ES-I3 (cell line): ENCODE measurements around the gene ATP9A.

Experiments
- H3K36me3 ChIP-seq: 2 replicates; pipeline ENCODE4 v1.6.1; 2013; ENCODE audit warnings: mild to moderate bottlenecking, low read length, control low read depth, moderate library complexity; ENCODE audit not compliant: insufficient read depth
- H3K4me1 ChIP-seq: 2 replicates; pipeline ENCODE4 v1.6.1; 2013; ENCODE audit warnings: mild to moderate bottlenecking, control low read depth, low read length; ENCODE audit not compliant: insufficient read depth
- H3K9ac ChIP-seq: 2 replicates; pipeline ENCODE4 v1.6.1; 2013; ENCODE audit warnings: low read depth, mild to moderate bottlenecking, low read length, moderate library complexity
- H3K9me3 ChIP-seq: 2 replicates; pipeline ENCODE4 v1.6.1; 2013; ENCODE audit warnings: mild to moderate bottlenecking, low read length, moderate library complexity; ENCODE audit not compliant: control insufficient read depth, insufficient read depth

ATP9A gene

DNA sequence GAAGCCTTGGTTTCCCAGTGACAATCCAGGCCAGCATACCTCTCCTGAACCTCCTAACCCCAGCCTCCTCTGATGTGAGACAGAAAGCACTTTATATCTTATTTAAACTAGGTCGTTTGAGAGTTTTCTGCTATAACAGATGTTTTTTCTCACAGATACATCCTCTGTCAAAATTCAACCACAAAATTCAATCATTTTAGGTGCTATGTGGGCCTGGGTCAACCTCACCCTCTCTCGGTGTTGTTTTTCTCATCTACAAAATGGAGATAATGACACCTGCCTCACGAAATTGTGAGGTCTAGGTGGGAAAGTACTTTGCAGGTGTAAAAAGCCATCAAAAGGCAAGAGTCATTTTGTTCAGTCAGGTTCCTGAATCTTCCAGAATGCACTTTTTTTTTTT, 179.4 kb downstream of the ATP9A start:
- Histone ChIP-seq H3K9ac (no peak overlapping the region), H3K36me3 (no peaks in the 10 kb centered on the region), H3K9me3 (no peaks in the 10 kb centered on the region), H3K4me1 (no peaks in the 10 kb centered on the region)

DNA sequence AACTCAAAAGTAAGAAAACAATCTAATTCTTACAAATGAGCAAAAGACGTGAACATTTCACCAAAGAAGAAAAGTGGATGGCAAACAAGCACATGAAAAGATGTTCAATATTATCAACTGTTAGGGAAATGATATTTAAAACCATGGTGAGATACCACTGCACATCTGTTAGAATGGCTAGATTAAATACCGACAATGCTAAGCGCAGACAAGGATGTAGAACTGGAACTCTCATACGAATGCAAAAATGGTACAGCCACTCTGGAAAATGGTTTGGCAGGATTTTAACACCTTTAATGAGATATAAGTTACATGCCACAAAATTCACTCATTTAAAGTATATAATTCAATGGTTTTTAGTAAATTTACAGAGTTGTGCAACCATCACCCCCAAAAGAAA, 181.0 kb downstream of the ATP9A start:
- H3K9ac ChIP-seq: no peak overlapping the region
- H3K4me1 ChIP-seq: no peaks in the 10 kb centered on the region
- no peaks in the 10 kb centered on the region for H3K36me3 ChIP-seq
- no peaks in the 10 kb centered on the region for H3K9me3 ChIP-seq

DNA sequence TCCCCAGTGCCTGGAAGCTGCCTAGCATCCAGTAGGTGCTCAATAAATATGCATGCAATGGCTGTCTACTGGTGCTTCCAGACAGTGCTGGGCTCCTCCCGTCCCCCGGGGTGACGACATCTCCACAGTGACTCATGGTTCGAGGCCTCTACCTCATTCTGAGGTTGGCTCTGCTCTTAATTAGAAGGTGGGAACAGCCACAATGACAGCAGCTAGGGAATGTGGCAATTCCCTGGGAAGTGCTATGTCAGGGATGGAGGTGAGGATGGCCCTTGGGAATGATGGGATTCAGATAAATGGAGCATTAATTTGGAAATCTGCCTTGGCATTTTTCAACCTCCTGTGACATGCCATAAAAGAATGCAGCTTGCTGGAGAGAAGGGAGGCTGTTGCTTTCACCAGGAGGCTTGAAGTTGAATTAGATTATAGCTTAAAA, 182.2 kb downstream of the ATP9A start:
- Histone ChIP-seq H3K4me1 (no peaks in the 10 kb centered on the region), H3K9ac (no peak overlapping the region)

GRCh38 chr20:51585148-51585547, 183.0 kb downstream of the ATP9A start:
- H3K9ac ChIP-seq: no peak overlapping the region
- H3K4me1 ChIP-seq: no peaks in the 10 kb centered on the region
- H3K36me3 ChIP-seq: no peaks in the 10 kb centered on the region
- H3K9me3 ChIP-seq: no peaks in the 10 kb centered on the region

More for the DNA sequence above, 182.2 kb downstream of the ATP9A start:
- Histone ChIP-seq H3K9me3 (no peaks in the 10 kb centered on the region), H3K36me3 (no peaks in the 10 kb centered on the region)

- Histone ChIP-seq H3K9ac (no peak overlapping the region), H3K4me1 (no peaks in the 10 kb centered on the region), H3K36me3 (no peaks in the 10 kb centered on the region), H3K9me3 (no peaks in the 10 kb centered on the region)
Observed at GRCh38 chr20:51584737-51585136, 183.5 kb downstream of the ATP9A start.

GRCh38 chr20:51584116-51584515, 184.1 kb downstream of the ATP9A start:
- H3K36me3 ChIP-seq: no peaks in the 10 kb centered on the region
- H3K9me3 ChIP-seq: no peaks in the 10 kb centered on the region
- H3K9ac ChIP-seq: no peak overlapping the region
- H3K4me1 ChIP-seq: no peaks in the 10 kb centered on the region

DNA sequence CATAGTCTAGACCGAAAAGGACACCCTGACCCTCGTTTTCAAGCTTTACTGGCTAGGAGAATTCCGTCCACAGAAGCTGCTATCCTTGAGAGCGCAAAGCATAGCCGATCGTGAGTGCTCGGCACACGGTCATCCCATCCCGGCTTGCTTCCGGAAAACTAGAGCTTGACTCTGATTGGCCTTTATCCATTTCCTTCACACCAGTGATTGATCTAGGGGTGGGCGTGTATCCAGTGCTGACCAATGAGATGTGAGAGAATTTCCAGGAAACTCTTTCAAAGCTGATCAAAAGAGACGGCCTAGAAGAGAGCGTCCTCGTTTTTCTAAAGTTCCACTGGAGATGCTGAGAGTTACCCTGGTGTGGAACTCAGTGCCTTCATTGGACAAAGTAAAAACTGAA, 184.7 kb downstream of the ATP9A start:
- Histone ChIP-seq H3K36me3 (no peaks in the 10 kb centered on the region), H3K9me3 (no peaks in the 10 kb centered on the region), H3K4me1 (no peaks in the 10 kb centered on the region), H3K9ac (no peak overlapping the region)

DNA sequence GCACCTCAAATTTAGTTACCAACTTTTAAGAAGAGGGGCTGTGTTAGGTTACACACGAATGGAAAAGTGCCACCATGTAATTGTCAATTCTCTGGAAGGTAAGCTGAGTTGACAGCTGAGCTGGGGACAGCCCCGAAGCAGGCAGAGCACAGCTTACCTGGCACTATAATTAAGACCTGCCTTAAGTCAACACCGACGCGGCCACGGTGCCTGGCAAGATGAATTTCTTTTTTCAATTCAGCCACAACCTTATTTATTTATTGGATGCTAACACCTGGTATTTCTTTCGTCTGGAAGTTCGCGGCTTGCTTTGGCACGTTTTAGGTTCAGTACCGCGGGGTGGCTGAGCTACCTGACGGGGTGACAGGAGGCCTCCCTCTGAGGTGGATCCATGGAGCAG, 185.1 kb downstream of the ATP9A start:
- Histone ChIP-seq H3K36me3 (no peaks in the 10 kb centered on the region), H3K4me1 (no peaks in the 10 kb centered on the region), H3K9ac (no peak overlapping the region), H3K9me3 (no peaks in the 10 kb centered on the region)

DNA sequence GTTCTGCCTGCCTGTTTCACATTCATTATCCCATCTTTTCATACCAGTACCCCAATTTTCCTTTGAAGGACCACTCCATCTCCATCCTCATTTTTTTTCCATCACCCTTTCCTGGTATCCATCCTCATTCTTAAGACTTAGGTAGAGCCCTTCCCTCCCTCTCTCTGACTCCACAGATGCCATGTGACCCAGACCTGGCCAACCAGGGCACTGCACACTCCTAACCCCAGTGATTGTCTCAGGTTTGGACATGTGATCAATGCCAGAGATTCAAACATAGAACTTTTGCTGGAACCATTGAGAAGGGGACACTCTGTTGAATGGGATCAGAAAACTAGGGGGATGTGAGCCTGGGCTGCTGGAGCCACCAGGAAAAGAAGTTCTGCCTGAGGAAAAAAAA, 186.6 kb downstream of the ATP9A start:
- Histone ChIP-seq H3K9ac (no peak overlapping the region), H3K4me1 (no peaks in the 10 kb centered on the region), H3K36me3 (no peaks in the 10 kb centered on the region), H3K9me3 (no peaks in the 10 kb centered on the region)

DNA sequence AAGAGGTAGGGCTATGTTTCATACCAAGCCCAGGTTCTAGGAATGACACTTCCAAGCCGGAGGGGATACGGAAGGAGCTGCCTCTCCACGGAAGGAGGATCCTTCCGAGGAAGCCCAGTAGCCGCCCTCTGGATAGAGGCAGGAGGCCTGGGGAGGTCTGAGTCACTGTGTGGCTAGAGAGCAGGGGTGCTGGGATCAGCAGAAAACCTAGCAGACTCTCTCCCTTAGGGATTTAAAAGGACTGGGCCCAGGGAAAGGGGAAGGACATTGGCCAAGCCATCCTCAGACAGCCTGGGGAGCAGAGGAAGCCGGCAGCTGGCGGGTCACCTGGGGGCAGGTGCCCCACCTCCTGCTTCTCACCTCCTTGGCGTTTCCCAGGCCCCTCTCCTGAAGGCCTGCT, 189.1 kb downstream of the ATP9A start:
- Histone ChIP-seq H3K4me1 (no peaks in the 10 kb centered on the region), H3K9ac (no peak overlapping the region), H3K9me3 (no peaks in the 10 kb centered on the region)

DNA sequence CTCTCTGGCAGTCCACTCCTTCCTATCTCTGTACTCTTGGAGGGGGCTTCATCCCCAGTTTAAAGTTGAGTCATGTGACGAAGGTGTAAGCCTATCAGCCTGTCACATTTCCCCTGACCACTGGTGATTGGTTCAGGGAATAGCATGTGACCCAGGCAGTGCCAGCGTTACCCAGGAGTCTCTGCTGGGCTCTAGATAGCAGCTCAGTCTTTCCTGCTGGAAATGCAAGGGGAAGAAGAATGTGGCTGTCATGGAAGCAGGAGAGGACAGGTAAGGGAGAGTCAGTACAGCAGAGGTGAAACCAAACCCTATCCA, 190.1 kb downstream of the ATP9A start:
- Histone ChIP-seq H3K9me3 (no peaks in the 10 kb centered on the region), H3K9ac (no peak overlapping the region), H3K4me1 (no peaks in the 10 kb centered on the region), H3K36me3 (no peaks in the 10 kb centered on the region)

More for the DNA sequence above, 189.1 kb downstream of the ATP9A start:
- H3K36me3 ChIP-seq: no peaks in the 10 kb centered on the region

GRCh38 chr20:51577432-51578144, 190.6 kb downstream of the ATP9A start:
- Histone ChIP-seq H3K9me3 (no peaks in the 10 kb centered on the region), H3K9ac (no peak overlapping the region), H3K4me1 (no peaks in the 10 kb centered on the region), H3K36me3 (no peaks in the 10 kb centered on the region)

DNA sequence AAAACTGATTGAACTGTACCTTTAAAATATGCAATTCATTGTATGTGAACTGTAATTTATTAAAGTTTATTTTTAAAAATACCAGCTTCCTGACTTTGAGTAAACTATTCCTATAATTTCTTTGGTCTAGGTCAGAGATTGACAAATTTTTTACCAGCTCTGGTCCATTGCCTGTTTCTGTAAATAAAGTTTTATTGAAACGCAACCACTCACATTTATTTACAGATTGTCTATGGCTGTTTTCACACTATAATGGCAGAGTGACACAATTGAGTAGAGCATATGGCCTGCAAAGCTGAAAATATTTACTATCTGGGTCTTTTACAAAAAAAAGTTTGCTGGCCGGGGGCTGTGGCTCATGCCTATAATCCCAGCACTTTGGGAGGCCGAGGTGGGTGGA, 192.7 kb downstream of the ATP9A start:
- no peaks in the 10 kb centered on the region for H3K36me3 ChIP-seq
- no peaks in the 10 kb centered on the region for H3K9me3 ChIP-seq
- H3K4me1 ChIP-seq: no peaks in the 10 kb centered on the region
- H3K9ac ChIP-seq: no peak overlapping the region

GRCh38 chr20:51574248-51575033, 193.7 kb downstream of the ATP9A start:
- Histone ChIP-seq H3K4me1 (no peaks in the 10 kb centered on the region), H3K36me3 (no peaks in the 10 kb centered on the region), H3K9ac (no peak overlapping the region), H3K9me3 (no peaks in the 10 kb centered on the region)

GRCh38 chr20:51573576-51574243, 194.5 kb downstream of the ATP9A start:
- H3K9me3 ChIP-seq: no peaks in the 10 kb centered on the region
- H3K36me3 ChIP-seq: no peaks in the 10 kb centered on the region
- no peak overlapping the region for H3K9ac ChIP-seq
- H3K4me1 ChIP-seq: no peaks in the 10 kb centered on the region
